ENCODE data around the gene CPPED1. TPM values are rescaled to one million over a fixed set of nuclear protein-coding genes. Genes with fewer than 3 reads are reported as not detected.

CPPED1 gene
- total and polyA plus RNA-seq, 12 donors: 5.6 to 20.2 (median 13.6) TPM

- TF ChIP-seq, protein P1, sequence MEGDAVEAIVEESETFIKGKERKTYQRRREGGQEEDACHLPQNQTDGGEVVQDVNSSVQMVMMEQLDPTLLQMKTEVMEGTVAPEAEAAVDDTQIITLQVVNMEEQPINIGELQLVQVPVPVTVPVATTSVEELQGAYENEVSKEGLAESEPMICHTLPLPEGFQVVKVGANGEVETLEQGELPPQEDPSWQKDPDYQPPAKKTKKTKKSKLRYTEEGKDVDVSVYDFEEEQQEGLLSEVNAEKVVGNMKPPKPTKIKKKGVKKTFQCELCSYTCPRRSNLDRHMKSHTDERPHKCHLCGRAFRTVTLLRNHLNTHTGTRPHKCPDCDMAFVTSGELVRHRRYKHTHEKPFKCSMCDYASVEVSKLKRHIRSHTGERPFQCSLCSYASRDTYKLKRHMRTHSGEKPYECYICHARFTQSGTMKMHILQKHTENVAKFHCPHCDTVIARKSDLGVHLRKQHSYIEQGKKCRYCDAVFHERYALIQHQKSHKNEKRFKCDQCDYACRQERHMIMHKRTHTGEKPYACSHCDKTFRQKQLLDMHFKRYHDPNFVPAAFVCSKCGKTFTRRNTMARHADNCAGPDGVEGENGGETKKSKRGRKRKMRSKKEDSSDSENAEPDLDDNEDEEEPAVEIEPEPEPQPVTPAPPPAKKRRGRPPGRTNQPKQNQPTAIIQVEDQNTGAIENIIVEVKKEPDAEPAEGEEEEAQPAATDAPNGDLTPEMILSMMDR (IDR thresholded peaks at IDR 0.05): no peak
- Histone ChIP-seq H3K36me3 (no peaks in the 10 kb centered on the region), H3K9me3 (peaks cover 0 to 27% (median 0%) of the 10 kb centered on the region in 11 donors), H3K4me1 (no peaks in the 10 kb centered on the region), H3K4me3 (no peak overlapping the region), H3K27me3 (no peaks in the 10 kb centered on the region), H3K27ac (no peak overlapping the region)
- WGBS, 2 donors: 57 to 61% methylated on average over 3 of the region's 3 CpGs
- intact Hi-C loops (cut with DNase I): no loop called here
- ATAC-seq (no peak), DNase-seq (no peak)
These were observed 123.9 kb downstream of the CPPED1 start for GRCh38 chr16:12679660-12680272.

DNA sequence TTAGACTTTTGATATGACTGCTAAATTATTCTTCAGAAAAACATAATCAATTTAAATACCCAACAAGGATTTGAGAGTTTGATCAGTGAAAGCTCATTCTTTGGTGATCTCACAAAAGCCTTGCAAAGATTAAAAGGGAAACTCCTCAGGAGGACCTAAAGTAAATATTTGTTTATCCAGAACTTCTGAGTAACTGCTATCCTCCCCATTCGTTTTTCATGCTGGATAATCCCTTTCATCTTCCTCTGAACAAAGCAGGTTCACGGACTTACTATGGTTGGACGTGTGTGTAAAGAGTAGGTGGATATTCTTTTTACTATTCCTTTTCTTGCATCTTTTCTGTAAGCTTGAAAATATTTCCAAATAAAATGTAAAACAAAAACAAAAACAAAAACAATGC lies 124.7 kb downstream of the CPPED1 start:
- H3K4me3 ChIP-seq: no peak overlapping the region
- no peak for ATAC-seq

GRCh38 chr16:12677502-12677901 lies 126.2 kb downstream of the CPPED1 start:
- H3K9me3 ChIP-seq: peaks cover 0 to 27% (median 0%) of the 10 kb centered on the region in 11 donors
- WGBS, 2 donors: 83 to 88% methylated on average over 8 of the region's 8 CpGs
- TF ChIP-seq, protein P1 (IDR thresholded peaks at IDR 0.05): no peak
- no peak overlapping the region for H3K4me3 ChIP-seq
- peaks cover 0 to 3% (median 0%) of the 10 kb centered on the region in 9 donors for H3K36me3 ChIP-seq
- ATAC-seq (no peak), DNase-seq (no peak)
- no peak overlapping the region for H3K27ac ChIP-seq
- intact Hi-C loops (cut with DNase I): no loop called here
- no peaks in the 10 kb centered on the region for H3K27me3 ChIP-seq
- no peaks in the 10 kb centered on the region for H3K4me1 ChIP-seq

More for the DNA sequence above, 124.7 kb downstream of the CPPED1 start:
- TF ChIP-seq, protein P1 (IDR thresholded peaks at IDR 0.05): no peak
- H3K36me3 ChIP-seq: no peaks in the 10 kb centered on the region
- no peaks in the 10 kb centered on the region for H3K4me1 ChIP-seq
- no peak for DNase-seq
- H3K27me3 ChIP-seq: no peaks in the 10 kb centered on the region
- 74 to 76% methylated on average over 3 of the region's 3 CpGs for WGBS, 2 donors
- H3K9me3 ChIP-seq: peaks cover 0 to 27% (median 0%) of the 10 kb centered on the region in 11 donors
- intact Hi-C loops (cut with DNase I): no loop called here
- no peak overlapping the region for H3K27ac ChIP-seq

DNA sequence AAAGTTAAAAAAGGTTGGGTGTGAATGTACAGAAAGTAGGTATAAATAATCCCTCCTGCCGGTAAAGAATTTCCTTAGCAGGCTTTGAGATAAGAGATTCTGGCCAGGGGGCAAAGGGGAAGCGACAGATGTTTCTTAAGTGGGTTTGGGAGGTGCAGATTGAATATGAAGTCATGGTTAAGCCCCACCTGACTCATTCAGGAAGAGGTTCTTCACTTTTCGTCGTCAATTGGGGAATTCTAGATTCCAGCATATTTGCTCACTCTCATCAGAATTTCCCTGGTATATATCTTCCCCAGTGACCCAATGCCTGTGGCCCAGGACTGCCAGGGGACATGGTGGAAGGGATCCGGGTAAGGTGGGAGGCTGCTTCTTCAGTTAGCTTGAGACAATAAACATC lies 127.8 kb downstream of the CPPED1 start:
- WGBS, 2 donors: 39 to 41% methylated on average over 5 of the region's 5 CpGs
- TF ChIP-seq, protein P1 (IDR thresholded peaks at IDR 0.05): no peak
- Histone ChIP-seq H3K36me3 (peaks cover 0 to 3% (median 0%) of the 10 kb centered on the region in 9 donors), H3K4me1 (no peaks in the 10 kb centered on the region), H3K27ac (no peak overlapping the region), H3K9me3 (peaks cover 0 to 27% (median 0%) of the 10 kb centered on the region in 11 donors), H3K27me3 (no peaks in the 10 kb centered on the region), H3K4me3 (no peak overlapping the region)
- no peak for DNase-seq
- intact Hi-C loops (cut with DNase I): no loop called here
- no peak for ATAC-seq
